Transverse colon (tissue), 4 donors: ENCODE data around the gene CDC20B.

Experiments used
- POLR2A ChIP-seq: fragments of 450-650 bp; IDR thresholded peaks from one replicate; pipeline ENCODE4 v1.6.1; 2016; ENCODE audit warnings: antibody characterized with exemption, mild to moderate bottlenecking, moderate library complexity
- POLR2AphosphoS5 ChIP-seq, 3 donors: sonication (generic); formaldehyde crosslinking; IDR thresholded peaks; one replicate each; pipeline ENCODE4 v1.6.1; 2016; ENCODE audit warnings: antibody characterized with exemption in 3 of 3
- TF ChIP-seq, protein P1 (sequence below), 5 experiments: fragments of 200-600 bp in 3 of 5; fragments of 450-650 bp in 2 of 5; sonication (generic) in 3 of 5; IDR thresholded peaks; 1 replicate in 2 of 5; 2 replicates in 3 of 5; pipeline ENCODE4 v1.5.1; 2016 to 2017; ENCODE audit warnings: antibody characterized with exemption in 5 of 5, inconsistent platforms in 3 of 5, mild to moderate bottlenecking in 2 of 5, moderate library complexity in 1 of 5

DNA sequence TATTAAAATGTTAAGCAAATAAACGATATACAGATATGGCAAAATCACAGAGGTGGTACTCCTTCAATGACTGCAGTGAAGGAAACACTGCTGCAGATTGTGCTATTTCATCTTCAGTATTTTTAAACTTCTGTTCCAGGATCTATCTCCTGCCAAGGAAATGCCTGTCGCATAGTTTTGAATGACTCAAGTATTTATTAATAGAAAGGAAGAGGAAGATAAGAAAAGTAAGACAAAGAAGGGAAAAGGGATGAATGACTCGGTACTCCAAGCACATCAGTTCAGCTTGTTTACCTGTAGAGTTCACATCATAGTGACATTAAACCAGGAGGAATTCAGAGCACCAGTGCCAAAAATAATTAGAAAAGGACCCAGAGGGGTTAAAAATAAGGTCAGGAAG lies 18.1 kb downstream of the CDC20B start:
- TF ChIP-seq, protein P1, sequence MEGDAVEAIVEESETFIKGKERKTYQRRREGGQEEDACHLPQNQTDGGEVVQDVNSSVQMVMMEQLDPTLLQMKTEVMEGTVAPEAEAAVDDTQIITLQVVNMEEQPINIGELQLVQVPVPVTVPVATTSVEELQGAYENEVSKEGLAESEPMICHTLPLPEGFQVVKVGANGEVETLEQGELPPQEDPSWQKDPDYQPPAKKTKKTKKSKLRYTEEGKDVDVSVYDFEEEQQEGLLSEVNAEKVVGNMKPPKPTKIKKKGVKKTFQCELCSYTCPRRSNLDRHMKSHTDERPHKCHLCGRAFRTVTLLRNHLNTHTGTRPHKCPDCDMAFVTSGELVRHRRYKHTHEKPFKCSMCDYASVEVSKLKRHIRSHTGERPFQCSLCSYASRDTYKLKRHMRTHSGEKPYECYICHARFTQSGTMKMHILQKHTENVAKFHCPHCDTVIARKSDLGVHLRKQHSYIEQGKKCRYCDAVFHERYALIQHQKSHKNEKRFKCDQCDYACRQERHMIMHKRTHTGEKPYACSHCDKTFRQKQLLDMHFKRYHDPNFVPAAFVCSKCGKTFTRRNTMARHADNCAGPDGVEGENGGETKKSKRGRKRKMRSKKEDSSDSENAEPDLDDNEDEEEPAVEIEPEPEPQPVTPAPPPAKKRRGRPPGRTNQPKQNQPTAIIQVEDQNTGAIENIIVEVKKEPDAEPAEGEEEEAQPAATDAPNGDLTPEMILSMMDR (IDR thresholded peaks at IDR 0.05), result no peak
- TF ChIP-seq POLR2A (no peak), POLR2AphosphoS5 (IDR thresholded peaks at IDR 0.05) (no peak)
